Stimulated activated naive CD8-positive, alpha-beta T cell treated with anti-CD3 and anti-CD28 coated beads, Interleukin-15, Interleukin-2, amounts not matched to agents 100 U/mL and 50 U/mL, for 24 hours (primary cell): Measurements from ENCODE around the gene SRM.
"Not testable (repeated sequence)": the region's sequence is repeated elsewhere in the genome, so short reads cannot be mapped to it uniquely, and the experiment has no call there.

Experiments used
- ATAC-seq: fragments of 150-1000 bp; cut with Tn5 transposase; one replicate; pipeline ENCODE4 v1.10.0; 2021
- DNase-seq: peaks from one replicate; pipeline ENCODE4 v3.0.0; 2021

SRM gene

DNA sequence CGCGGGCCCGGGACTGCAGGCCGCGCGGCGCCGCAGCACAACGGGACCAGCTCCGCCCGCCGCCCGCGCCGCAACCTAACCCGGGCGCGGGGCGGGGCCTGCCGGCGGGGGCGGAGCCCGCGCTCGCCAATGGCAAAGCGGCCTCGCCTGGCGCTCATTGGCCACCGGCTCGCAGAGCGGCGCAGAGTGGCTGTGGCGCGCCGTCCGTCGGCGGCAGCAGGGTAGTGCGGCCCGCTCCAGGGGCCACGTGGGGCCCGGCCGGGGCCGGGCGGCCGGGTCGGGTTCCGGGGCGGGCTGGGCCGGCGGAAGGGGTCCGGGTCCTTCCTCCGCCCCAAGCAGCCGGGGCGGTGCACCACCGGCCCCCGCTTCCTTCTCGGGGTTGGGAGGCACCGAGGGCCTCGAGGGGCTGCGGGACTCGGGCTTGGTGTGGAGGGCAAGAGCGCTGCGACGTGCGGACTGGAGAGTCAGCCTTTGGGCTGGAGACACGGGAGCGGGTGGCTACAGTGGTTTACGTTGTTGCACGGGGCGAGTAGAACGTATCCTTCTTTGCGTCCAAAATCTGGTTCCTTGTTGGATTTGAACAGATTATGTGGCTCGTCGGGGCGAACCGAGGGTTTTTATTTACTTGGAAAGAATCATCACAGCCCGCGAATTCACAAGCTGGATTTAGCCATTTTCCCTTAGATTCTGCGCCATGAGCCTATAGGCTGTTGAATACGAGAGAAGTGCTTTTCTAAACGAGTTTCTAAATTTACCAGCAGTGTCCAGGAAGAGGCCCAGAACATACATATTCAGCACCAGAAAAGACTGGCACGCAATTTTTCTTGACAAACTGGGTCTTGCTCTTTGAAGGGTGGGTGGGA, at the start of gene SRM:
SRM (minus strand) TSS at position 51 of the 863 bp plus-strand sequence. CDS start 75 bp downstream, outside the sequence.
- peak; percentile 93 for DNase-seq
- peak; percentile 96 for ATAC-seq

DNA sequence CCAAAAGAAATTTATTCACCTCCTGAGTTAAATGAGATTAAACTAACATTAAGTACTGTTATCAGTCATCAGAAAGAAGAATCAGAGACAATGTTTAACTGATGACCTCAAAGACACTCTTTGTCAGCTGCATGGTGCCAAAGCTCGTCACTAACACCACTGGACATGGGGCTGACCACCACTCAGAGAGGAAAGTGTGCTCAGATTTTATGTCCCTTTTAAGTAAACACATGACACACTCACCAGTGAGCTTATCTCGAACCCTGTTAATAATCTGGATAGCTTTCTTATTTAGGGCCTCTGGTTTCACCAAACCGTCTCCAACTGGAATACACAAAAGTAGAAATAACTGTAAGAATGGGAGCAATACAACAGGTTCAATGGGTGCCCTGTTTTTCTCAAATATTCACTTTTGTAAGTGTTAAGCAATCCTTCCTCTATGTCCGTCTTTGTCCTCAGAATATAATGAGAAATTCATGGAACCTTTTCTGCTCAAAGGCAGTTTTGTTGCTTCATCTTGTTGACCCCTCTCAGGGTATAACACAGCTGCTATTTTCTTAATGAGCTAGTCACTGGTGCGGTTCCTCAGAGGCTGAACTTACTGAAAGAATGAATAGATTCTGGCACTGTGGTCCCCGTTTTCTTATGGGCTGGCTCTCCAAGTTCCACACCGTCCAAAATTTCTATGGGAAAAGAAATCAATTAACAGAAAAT, 49.4 kb upstream of the SRM start:
- ATAC-seq (no peak), DNase-seq (no peak)

DNA sequence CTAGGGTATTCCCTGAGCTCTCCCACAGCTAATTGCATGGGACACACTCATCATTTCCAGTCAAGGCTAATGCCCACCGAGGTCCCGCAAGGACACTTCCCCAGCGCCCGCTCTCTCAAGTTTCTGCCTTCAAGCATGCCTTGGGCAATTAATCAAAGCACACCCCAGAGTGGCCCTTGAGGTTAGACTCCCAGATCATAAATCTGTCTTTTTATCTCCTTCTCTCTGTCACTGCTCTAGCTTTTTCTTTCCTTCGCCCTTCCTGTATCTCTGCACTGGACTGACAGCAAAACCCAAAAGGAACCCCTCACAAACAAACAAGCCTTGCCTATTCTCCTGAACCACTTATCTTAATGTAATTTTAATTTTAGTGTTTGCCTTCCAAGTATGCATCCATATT, 47.8 kb upstream of the SRM start:
- ATAC-seq (no peak), DNase-seq (no peak)

DNA sequence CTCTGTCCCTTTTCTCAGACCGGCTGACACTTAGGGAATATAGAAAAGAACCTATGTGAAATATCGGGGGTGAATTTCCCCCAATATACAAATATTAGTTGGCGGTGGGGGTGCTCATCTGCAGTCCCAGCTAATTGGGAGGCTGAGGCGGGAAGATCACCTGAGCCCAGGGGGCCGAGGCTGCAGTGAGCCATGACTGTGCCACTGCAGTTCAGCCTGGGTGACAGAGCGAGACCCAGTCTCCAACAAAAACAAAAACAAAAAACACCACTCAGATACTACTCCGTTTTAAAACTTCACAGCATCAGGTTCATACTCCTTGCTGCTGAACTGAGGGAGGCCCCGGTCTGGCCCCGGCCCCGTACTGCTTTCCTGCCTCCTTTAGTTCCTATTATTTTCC, 45.8 kb upstream of the SRM start:
- DNase-seq (no peak), ATAC-seq (no peak)

DNA sequence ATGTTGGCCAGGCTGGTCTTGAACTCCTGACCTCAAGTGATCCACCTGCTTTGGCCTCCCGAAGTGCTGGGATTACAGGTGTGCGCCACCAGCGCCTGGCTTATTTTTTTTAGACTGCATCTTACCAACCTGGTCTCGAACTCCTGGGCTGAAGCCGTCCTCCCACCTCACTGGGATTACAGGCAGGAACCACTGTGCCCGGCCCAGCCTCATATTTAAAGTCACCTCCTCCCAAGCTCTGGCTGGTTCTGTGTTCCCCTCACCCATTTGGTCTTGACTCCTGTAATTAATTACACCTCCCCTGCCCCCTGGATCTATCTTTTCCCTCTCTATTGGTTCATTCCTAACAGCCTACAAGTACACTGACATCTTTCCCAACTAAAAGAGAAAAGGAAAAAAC, 41.5 kb upstream of the SRM start:
- DNase-seq (no peak), ATAC-seq (no peak)

DNA sequence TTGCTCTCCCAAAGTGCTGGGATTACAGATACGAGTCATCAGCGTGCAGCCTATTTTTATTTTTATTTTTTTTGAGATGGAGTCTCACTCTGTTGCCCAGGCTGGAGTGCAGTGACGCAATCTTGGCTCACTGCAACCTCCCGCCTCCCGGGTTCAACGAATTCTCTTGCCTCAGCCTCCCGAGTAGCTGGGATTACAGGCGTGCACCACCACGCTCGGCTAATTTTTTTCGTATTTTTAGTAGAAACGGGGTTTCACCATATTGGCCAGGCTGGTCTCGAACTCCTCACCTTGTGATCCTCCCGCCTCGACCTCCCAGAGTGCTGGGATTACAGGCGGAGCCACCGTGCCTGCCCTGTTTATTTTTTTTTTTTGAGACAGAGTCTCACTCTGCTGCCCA, 41.0 kb upstream of the SRM start:
- DNase-seq, ATAC-seq: not testable (repeated sequence)

DNA sequence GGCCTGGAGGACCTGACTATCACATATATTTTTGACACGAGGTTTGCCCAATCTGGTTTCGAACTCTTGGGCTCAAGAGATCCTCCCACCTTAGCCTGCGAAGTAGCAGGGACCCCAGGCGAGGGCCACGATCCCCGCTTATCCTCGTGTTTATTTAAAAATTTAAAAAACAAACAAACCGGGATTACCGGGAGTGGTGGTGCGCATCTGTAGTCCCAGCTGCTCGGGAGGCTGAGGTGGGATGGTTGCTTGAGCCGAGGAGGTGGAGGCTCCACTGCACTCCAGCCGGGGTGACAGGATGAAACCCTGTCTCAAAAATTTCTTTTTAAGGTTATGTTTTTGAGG, 40.3 kb upstream of the SRM start:
- ATAC-seq (no peak), DNase-seq (no peak)

DNA sequence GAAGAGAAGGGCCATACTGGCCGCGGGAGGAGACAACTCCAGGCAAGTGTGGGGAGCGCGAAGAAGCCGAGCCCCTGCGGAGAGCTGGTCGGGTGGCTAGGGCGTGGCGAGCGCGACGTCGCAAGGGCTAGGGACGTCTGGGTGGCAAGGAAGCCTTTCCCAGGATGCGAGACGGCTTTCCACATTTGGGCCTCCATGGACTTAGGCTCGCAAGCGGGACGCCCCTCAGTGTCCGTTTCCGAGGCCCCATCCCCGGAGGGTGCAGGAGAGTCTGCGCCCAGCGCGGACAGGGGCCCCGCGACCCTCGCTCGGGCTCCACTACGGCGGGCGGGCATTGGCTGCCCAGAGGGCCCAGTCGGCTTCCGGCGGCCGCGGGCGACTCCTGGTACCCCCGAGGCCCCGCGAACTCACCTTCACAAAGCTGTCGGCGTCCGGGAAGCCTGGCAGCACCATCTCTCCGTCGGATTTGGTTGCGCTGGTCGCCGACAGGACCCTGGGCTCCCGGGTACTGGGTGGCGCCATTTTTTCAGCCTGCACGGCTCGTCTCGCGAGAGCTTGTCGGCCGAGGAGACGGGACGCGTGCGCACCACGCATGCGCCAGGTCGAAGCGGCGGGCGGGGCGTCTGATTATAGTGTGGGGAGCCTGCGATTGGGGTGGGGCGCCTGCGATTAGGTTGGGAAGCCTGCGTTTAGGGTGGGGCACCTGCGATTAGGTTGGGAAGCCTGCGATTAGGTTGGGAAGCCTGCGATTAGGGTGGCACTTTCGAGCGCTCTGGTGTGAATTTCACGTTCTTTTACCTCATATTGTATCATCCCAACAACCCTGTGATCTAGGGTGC, 39.7 kb upstream of the SRM start, which contains the start of gene EXOSC10:
EXOSC10 (minus strand) TSS at position 560 of the 839 bp plus-strand sequence; CDS start at position 522, 38 bp downstream.
- DNase-seq = peak; percentile 97
- peak; percentile 96 for ATAC-seq

DNA sequence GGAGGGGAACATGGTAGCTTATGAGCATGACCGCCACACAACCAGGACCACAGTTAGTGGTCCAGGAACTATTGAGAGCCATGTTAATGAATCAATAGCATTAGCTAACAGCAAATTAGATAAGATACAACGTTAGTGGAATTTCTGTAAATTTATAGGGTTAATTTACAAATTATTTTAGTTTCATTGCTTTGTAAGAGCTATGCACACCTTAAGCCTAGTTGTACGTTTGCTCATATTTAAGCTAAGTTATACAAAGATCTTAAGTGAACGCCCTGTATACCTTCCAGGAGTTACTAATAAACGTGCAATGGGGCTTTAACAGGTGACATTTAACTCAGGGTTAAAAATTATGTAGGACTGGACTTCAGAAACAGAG, 39.1 kb upstream of the SRM start:
- ATAC-seq (no peak), DNase-seq (no peak)

DNA sequence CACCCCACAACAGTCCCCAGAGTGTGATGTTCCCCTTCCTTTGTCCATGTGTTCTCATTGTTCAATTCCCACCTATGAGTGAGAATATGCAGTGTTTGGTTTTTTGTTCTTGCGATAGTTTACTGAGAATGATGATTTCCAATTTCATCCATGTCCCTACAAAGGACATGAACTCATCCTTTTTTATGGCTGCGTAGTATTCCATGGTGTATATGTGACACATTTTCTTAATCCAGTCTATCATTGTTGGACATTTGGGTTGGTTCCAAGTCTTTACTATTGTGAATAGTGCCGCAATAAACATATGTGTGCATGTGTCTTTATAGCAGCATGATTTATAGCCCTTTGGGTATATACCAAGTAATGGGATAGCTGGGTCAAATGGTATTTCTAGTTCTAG, 24.0 kb upstream of the SRM start:
- not testable (repeated sequence) for ATAC-seq

DNA sequence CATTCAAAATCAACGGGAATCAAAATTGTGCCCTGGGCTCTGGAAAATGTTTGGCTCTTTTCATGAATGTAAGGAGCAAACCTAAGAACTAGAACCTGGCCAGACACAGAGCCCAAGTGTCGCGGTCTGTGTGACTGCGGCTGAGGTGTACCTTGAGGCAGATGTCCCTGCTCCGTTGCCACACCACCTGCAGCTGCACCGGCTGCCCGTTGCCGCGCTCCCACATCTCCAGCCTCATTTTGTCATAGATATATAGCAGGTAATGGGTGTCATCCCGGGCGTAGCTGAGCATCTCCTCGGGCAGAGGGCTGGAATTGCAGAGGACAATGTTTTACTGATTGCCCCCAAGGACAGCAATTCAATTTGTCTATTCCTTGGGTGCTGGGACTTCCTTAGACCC, 21.1 kb upstream of the SRM start:
- DNase-seq = no peak
- no peak for ATAC-seq

More for the DNA sequence above, 24.0 kb upstream of the SRM start:
- not testable (repeated sequence) for DNase-seq

DNA sequence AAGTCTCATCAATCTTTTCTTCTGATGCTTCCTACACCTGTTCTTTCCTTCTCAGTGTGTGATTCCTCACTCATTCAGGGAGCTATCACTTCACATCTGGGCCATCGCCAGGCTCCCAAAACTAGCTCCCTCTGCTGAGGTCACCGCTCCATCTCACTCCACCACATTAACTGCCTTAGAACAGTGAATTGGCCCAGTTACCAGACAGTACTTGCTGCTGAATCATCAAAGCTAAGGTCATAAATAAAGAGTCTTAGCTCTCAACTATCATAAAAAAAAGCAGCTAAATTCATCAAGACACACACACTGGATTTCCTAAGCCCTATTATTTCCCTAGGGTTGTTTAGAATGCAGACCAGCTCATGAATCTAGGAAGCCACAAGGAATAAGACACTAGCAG, 18.8 kb upstream of the SRM start:
- DNase-seq = no peak
- no peak for ATAC-seq

DNA sequence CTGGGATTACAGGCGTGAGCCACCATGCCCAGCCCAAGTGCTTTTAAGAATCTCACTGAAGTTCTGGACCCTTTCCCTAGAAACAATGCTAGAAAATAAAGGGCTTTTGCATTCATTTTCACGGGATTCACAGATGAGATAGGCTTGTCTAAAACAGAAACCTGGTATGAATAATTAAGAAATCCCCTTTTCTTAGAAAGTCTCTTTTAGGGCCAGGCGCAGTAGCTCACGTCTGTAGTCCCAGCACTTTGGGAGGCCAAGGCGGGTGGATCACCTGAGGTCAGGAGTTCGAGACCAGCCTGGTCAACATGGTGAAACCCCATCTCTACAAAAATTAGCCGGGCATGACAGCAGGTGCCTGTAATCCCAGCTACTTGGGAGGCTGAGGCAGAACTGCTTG, 13.6 kb upstream of the SRM start:
- not testable (repeated sequence) for ATAC-seq

DNA sequence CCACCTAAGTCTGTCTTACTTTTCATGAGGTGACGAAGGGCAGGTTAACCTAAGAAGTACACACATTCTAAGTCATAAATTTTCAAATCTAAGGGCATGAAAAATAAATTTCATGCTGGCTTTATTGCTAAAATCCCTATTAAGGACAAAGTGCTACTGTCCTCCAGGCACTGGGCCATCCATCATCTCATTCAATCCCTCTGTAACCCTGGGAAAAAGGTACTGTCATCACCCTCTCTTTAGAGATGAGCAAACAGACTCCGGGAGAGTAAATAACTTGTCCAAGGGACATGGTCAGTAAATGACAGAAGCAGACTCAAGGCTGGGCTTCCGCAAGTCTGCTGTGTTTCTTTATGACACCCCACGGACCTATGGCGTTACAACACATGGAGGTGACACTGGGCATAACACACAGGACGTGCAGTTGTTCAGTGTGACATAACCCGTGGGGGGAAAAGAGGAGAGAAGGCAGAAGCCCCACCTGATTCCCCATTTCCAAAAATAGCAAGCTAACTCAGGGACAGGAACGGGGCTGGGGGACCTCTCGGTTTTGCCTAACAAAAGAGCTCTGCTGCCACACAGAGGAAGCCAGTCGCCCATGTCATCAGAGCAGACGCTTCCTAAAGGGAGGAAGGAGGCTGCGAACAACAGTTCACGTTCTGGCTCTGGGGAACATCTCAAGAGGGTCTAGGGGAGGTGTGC, 12.5 kb upstream of the SRM start:
- no peak for ATAC-seq
- DNase-seq = no peak

More for the DNA sequence above, 13.6 kb upstream of the SRM start:
- not testable (repeated sequence) for DNase-seq

DNA sequence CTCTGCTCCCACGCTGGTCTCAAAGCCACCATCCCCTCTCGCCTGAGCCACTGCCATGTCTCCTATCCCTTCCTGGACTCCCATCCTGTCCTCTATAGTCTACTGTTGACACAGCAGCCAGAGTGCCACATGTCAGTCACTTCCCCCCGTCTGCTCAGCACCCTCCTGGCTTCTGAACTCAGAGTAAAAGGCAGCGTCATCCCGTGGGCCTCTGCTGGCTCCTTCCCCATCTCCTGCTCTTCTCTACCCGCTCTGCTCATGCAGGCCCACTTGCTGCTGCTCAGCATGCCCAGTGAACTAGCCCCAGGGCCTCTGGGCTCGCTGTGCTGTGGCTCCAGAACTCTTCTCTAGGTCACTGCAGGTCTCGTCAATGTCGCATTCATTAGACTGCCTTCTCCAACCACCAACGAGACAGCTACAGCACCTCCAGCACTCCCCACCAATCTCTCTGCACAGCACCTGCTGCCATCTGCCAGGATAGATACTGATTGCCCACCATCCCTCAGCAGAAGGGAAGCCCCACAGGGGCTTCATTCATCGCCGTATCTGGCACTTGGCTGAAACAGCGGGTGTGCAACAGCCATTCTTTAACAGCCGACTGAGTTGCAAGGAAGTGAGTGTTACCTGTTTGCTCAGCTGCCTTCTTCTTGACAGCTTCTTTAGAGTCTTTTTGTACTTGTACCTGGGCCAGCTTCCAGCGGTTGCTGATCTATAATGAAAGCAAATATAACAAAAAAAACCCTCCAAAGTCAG, 11.8 kb upstream of the SRM start:
- DNase-seq (no peak), ATAC-seq (no peak)

DNA sequence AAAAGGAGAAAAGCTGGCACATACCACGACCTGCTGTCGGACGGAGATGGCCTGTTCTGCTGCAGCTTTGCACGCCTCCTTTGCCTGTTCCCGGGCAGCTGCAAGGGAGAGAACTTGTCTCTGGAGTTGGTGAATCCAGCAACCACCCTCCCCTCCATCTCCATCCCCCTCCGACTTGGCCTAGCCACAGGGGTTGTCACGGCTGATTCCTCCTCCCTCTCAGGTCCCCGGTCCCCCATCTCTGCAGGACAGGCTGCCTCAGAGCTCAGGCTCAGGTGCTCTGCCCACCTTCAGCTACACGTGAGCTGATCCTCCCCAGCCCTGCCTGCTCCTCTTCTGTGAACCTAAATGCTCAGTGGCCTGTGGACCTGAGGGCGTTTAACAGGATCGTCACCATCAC, 11.1 kb upstream of the SRM start:
- no peak for DNase-seq
- no peak for ATAC-seq

DNA sequence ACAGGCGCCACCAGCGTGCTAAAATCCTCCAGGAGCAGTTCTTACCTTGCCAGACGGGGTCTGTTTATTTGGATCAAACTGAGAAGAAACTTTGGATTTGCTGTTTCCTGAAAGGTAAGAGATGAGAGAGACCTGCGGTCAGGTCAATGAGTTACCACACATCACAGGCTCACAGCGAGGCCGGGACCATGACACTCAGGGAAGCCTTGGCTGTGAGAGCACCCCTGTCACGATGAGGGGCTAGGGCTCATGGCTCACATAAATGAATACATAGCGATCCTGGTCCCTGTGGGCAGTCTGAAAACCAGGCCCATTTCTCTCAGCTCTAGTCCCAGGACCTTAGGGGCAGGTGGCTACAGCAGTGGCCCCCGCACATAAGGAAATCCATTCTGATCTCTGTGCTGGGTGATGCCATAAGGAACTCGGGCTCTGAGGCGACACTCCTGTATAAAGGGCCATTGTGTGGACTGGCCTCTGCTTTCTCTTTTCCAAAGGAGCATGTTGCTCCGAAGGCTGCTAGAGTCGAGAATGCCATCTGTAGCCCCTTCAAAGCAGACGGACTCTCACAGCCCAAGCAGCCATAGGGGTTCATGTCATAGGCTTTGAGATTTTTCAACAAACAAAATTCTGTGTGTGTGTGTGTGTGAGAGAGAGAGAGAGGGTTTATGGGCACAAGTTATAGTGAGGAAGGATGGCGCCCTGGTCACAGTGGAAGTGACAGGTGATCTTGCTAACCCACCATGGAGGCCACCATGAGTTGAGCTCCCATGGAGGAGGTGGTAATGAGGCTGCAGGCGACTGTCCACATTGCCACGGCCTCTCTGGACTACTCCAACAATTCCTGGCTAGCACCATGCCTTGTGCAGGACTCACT, 9.0 kb upstream of the SRM start:
- ATAC-seq = no peak
- no peak for DNase-seq

DNA sequence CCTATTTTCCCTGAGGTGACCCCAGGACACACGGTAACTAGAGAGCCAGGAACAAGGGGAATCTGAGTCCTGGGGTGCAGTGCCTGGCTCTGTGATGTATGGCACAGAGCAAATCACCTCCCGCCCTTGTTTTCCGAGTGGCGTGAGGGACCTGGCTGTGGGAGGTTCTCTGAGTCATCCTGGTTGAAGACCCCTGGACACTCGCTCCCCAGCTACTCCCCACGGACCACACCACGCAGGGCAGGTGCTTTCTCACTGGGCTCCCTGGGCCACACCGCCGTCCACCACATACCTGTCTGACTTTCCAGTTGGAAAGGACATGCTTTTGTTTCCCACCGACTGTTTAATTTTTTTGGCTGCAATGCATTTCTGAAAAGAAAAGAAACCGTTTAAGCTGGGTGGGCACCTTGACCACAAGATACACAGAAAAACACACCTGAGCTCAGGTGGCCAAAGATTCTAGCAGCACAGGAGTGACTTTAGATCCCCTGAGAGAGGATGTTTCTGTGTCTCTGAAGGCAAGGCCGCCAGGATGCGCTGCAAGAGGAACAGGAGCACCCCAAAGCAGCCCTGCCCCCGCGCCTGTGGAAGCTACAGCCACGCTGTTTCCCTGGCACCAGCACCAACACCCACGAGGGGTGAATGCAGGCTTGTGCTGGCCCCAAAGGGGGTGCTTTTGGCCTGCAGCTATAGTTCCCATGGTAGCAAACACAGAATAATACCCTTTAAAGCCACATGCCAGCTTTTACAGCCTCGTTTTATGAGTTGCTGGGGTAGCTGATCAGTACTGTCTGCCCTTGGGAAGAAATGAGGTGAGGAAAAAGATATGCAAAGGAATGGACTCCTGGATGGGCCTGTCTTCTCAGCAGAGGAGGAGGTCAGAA, 8.1 kb upstream of the SRM start:
- ATAC-seq = no peak
- DNase-seq = no peak

DNA sequence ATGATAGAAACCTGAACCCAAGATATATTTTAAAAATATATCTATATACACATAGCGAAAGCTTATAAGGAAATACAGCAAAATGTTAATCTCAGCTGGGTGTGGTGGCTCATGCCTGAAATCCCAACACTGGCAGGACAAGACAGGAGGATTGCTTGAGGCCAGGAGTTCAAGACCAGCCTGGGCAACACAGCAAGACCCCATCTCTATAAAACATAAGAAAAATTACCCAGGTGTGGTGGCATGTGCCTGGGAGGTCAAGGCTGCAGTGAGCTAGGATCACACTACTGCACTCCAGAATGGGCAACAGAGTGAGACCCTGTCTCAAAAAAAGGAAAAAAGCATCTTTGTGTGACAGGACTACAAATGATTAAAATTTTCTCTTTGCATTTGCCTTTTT, 6.0 kb upstream of the SRM start:
- no peak for DNase-seq

More for the DNA sequence above, 6.0 kb upstream of the SRM start:
- ATAC-seq = no peak
